Measurements from ENCODE around the gene WDR49.

DNA sequence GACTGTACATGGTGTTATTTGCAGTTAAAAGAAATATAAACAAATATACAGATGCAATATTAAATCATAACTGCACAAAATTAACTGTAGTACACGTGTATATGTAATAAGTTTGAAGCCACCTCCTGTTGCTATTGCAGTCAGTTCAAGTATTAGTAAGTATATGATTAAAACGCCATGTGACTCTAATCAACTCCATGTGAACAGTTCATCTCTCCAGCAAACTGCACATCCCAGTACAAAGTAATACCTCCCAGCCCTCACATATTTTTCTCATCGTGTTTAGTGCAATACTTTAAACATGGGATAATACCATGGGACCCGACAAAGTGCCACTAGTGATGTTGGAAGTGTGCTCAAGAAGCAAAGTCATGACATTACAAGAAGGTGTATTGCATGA lies 46.3 kb upstream of the WDR49 start:
- TF ChIP-seq, protein P1, sequence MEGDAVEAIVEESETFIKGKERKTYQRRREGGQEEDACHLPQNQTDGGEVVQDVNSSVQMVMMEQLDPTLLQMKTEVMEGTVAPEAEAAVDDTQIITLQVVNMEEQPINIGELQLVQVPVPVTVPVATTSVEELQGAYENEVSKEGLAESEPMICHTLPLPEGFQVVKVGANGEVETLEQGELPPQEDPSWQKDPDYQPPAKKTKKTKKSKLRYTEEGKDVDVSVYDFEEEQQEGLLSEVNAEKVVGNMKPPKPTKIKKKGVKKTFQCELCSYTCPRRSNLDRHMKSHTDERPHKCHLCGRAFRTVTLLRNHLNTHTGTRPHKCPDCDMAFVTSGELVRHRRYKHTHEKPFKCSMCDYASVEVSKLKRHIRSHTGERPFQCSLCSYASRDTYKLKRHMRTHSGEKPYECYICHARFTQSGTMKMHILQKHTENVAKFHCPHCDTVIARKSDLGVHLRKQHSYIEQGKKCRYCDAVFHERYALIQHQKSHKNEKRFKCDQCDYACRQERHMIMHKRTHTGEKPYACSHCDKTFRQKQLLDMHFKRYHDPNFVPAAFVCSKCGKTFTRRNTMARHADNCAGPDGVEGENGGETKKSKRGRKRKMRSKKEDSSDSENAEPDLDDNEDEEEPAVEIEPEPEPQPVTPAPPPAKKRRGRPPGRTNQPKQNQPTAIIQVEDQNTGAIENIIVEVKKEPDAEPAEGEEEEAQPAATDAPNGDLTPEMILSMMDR (IDR thresholded peaks at IDR 0.05 in 2 of 3, conservative IDR thresholded peaks at IDR 0.05 in 1 of 3; ENCODE audit: borderline replicate concordance in 1 of 3, insufficient read depth in 1 of 3, low read depth in 2 of 3, low read length in 2 of 3) = no peak
- TF ChIP-seq YY1 (IDR thresholded peaks at IDR 0.05; ENCODE audit: extremely low read depth, insufficient replicate concordance, low read depth, low read length) (no peak), POLR2A (IDR thresholded peaks at IDR 0.05; ENCODE audit: borderline replicate concordance, extremely low read depth, insufficient read depth, insufficient read length) (no peak), JUND (IDR thresholded peaks at IDR 0.05) (no peak), EGR1 (IDR thresholded peaks at IDR 0.05; ENCODE audit: low read depth) (no peak), ZNF274 (IDR thresholded peaks at IDR 0.05; ENCODE audit: low read depth, low read length) (no peak), MAX (IDR thresholded peaks at IDR 0.05) (no peak)
